Measurements from ENCODE around the gene SYNGR2.

Gene SYNGR2

DNA sequence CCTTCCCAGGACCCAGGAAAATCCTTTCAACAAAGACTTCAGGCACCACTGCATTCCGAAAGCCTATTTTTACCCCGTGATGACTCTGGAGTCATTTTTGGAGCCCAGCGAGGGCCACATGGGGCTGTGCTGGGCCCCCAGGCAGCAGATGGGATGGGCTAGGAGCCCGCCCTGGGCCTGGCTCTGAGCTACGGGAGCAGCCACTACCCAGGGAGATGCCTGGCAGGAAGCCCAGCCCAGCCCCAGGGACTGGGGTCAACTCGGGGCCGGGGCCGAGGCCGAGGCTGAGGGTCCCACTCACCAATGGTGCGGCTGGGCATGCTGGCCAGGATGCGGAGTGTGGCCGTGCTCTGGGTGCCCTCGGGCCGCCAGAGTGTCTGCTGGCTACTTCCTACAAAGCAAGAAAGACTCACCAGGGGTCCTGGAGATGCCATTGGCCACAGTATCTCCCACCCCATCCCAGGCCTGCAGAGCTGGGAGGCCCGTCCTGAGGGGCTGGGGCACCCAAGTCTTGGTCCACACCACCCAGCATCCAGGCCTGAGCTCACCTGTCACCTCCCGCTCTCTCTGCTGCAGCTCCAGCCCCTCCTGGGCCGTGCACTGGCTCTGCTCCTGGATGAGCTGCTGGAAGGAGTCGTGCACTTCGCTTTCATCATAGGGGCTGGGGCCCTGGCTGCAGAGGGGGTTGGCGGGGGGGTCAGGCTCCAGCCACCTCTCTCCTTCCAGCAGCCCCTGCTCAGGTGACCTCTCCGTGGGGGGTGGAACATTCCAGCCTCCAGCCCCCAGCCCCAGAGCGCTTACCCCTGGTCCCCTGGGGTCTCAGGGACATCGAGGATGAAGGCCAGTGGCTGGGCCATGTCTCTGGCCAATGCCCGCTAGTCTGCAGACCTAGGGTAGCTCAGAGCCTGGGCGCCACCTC lies 42.1 kb upstream of the SYNGR2 start:
- H3K23ac ChIP-seq (ENCODE audit: low read length in 2 of 2): no peak overlapping the region
- H2AK5ac ChIP-seq (ENCODE audit: low read length, severe bottlenecking): no peak overlapping the region
- H3K27ac ChIP-seq (ENCODE audit: low read length, poor library complexity, severe bottlenecking): no peak overlapping the region
- H4K91ac ChIP-seq (ENCODE audit: low read length): peak overlapping the region; percentile 47
- peak overlapping the region in 1 of 2 experiments; percentile 8 for H3K4me3 ChIP-seq (ENCODE audit: insufficient read depth in 1 of 2, low read depth in 1 of 2, low read length in 2 of 2)
- peaks cover 3 to 47% of the 10 kb centered on the region in 2 experiments for H3K27me3 ChIP-seq (ENCODE audit: control insufficient read depth in 1 of 2, insufficient read depth in 1 of 2, low read length in 2 of 2)
- H3K18ac ChIP-seq (ENCODE audit: low read depth in 1 of 2, low read length in 2 of 2): peak overlapping the region; percentile 18 to 47
- H3K36me3 ChIP-seq (ENCODE audit: control insufficient read depth in 1 of 2, insufficient read depth in 2 of 2, low read depth in 1 of 2, low read length in 2 of 2): peaks cover 0 to 52% of the 10 kb centered on the region in 2 experiments
- H3K9me3 ChIP-seq (ENCODE audit: control insufficient read depth, low read length): no peaks in the 10 kb centered on the region
- H2AFZ ChIP-seq (ENCODE audit: low read depth, low read length): no peak overlapping the region
- no peak overlapping the region for H3K14ac ChIP-seq (ENCODE audit: low read length in 2 of 2)
- no peak overlapping the region for H2BK12ac ChIP-seq (ENCODE audit: low read length in 2 of 2)
- peaks cover 28% of the 10 kb centered on the region for H3K79me1 ChIP-seq (replicated peaks; ENCODE audit: low read length, poor library complexity, severe bottlenecking)
- H3K4ac ChIP-seq (ENCODE audit: low read depth in 1 of 2, low read length in 2 of 2): peak overlapping the region in 1 of 2 experiments; percentile 3
- no peak overlapping the region for H2BK5ac ChIP-seq (ENCODE audit: low read depth, low read length, poor library complexity, severe bottlenecking)
- H2BK120ac ChIP-seq (ENCODE audit: low read depth, low read length): peak overlapping the region; percentile 9
- H2BK15ac ChIP-seq (ENCODE audit: low read depth, poor library complexity, severe bottlenecking): peak overlapping the region; percentile 30
- DNase-seq: no peak
- H3K9ac ChIP-seq (ENCODE audit: low read length): no peak overlapping the region
- 89% methylated on average over 25 of the region's 25 CpGs for WGBS
- no peak overlapping the region for H4K8ac ChIP-seq (ENCODE audit: low read length)
- H3K4me1 ChIP-seq (ENCODE audit: control insufficient read depth, insufficient read depth, low read depth, low read length): peaks cover 44% of the 10 kb centered on the region
- no peak overlapping the region for H3K4me2 ChIP-seq (ENCODE audit: low read length, poor library complexity, severe bottlenecking)

DNA sequence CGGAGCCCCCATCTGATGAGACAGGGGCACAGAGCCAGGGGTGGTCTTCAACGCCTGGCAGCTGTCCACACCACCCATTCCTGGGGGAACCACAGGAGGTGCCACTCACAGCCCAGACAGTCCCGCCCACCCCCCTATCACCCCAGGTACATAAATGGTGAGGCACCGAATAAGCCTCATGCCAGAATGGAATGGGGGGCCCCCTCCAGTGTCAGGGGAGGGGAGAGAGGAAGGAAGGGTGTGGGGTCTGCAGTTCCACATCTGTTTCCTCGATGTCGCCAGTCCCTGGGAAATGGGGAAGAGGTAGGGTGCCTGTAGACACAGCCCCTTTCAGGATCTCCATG lies 41.5 kb upstream of the SYNGR2 start:
- peak overlapping the region; percentile 56 for H4K91ac ChIP-seq (ENCODE audit: low read length)
- no peak overlapping the region for H3K27ac ChIP-seq (ENCODE audit: low read length, poor library complexity, severe bottlenecking)
- H2AK5ac ChIP-seq (ENCODE audit: low read length, severe bottlenecking): peak overlapping the region; percentile 17
- no peak overlapping the region for H3K23ac ChIP-seq (ENCODE audit: low read length in 2 of 2)
- H3K79me1 ChIP-seq (replicated peaks; ENCODE audit: low read length, poor library complexity, severe bottlenecking): peaks cover 22% of the 10 kb centered on the region
- no peak overlapping the region for H2BK12ac ChIP-seq (ENCODE audit: low read length in 2 of 2)
- H2BK120ac ChIP-seq (ENCODE audit: low read depth, low read length): no peak overlapping the region
- WGBS: 67% methylated on average over 4 of the region's 6 CpGs
- no peak overlapping the region for H3K4me3 ChIP-seq (ENCODE audit: insufficient read depth in 1 of 2, low read depth in 1 of 2, low read length in 2 of 2)
- H3K14ac ChIP-seq (ENCODE audit: low read length in 2 of 2): no peak overlapping the region
- no peak overlapping the region for H2AFZ ChIP-seq (ENCODE audit: low read depth, low read length)
- H3K18ac ChIP-seq (ENCODE audit: low read depth in 1 of 2, low read length in 2 of 2): peak overlapping the region; percentile 44 to 78
- H2BK15ac ChIP-seq (ENCODE audit: low read depth, poor library complexity, severe bottlenecking): peak overlapping the region; percentile 44
- peaks cover 47% of the 10 kb centered on the region for H3K4me1 ChIP-seq (ENCODE audit: control insufficient read depth, insufficient read depth, low read depth, low read length)
- H3K9ac ChIP-seq (ENCODE audit: low read length): no peak overlapping the region
- H2BK5ac ChIP-seq (ENCODE audit: low read depth, low read length, poor library complexity, severe bottlenecking): no peak overlapping the region
- H3K27me3 ChIP-seq (ENCODE audit: control insufficient read depth in 1 of 2, insufficient read depth in 1 of 2, low read length in 2 of 2): peaks cover 3 to 51% of the 10 kb centered on the region in 2 experiments
- H3K4me2 ChIP-seq (ENCODE audit: low read length, poor library complexity, severe bottlenecking): peak overlapping the region; percentile 72
- no peak for DNase-seq
- H3K9me3 ChIP-seq (ENCODE audit: control insufficient read depth, low read length): no peaks in the 10 kb centered on the region
- H3K36me3 ChIP-seq (ENCODE audit: control insufficient read depth in 1 of 2, insufficient read depth in 2 of 2, low read depth in 1 of 2, low read length in 2 of 2): peaks cover 0 to 46% of the 10 kb centered on the region in 2 experiments
- peak overlapping the region; percentile 3 to 77 for H3K4ac ChIP-seq (ENCODE audit: low read depth in 1 of 2, low read length in 2 of 2)
- H4K8ac ChIP-seq (ENCODE audit: low read length): peak overlapping the region; percentile 69

DNA sequence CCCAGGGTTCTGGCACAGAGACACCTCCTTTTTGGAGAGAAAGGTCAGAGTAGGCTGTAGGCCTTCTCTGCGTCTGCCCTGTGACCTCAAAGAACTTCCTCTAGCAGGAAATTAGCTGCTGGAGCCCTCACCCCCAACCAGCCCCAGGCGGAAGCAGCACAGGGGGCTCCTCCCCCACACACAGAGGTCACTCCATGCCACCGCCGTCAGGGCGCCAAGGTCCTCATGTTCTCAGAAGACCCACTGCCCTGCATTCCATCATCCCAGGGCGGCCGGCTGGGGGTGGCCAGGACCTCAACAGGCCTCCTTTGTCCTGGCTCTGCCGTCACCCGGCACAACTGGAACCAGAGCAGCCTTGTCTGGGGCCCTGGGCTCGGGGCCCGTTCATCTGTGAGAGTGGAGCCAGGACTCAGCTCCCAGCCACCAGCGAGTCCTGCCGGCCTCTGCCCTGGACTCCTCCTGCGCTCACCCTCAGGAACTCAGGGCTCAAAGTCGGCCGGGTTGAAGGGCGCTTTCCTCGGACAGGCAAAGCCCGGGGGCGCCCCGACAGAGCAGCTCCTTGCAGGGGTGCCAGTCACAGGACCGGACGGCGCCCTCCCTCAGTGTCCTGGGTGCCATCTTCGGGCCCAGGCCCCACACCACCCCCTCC lies 41.0 kb upstream of the SYNGR2 start:
- peak overlapping the region; percentile 92 for H4K91ac ChIP-seq (ENCODE audit: low read length)
- 10% methylated on average over 25 of the region's 25 CpGs for WGBS

More for the DNA sequence above, 41.0 kb upstream of the SYNGR2 start:
- Histone ChIP-seq H3K9ac (ENCODE audit: low read length) (no peak overlapping the region), H3K9me3 (ENCODE audit: control insufficient read depth, low read length) (no peaks in the 10 kb centered on the region), H3K79me1 (replicated peaks; ENCODE audit: low read length, poor library complexity, severe bottlenecking) (peaks cover 18% of the 10 kb centered on the region), H3K4me3 (ENCODE audit: insufficient read depth in 1 of 2, low read depth in 1 of 2, low read length in 2 of 2) (peak overlapping the region in 1 of 2 experiments; percentile 71), H3K18ac (ENCODE audit: low read depth in 1 of 2, low read length in 2 of 2) (peak overlapping the region; percentile 78 to 94), H4K8ac (ENCODE audit: low read length) (peak overlapping the region; percentile 90), H2BK12ac (ENCODE audit: low read length in 2 of 2) (peak overlapping the region; percentile 75 to 91), H3K4ac (ENCODE audit: low read depth in 1 of 2, low read length in 2 of 2) (peak overlapping the region; percentile 77 to 88), H2BK120ac (ENCODE audit: low read depth, low read length) (peak overlapping the region; percentile 91), H3K4me2 (ENCODE audit: low read length, poor library complexity, severe bottlenecking) (peak overlapping the region; percentile 72), H3K4me1 (ENCODE audit: control insufficient read depth, insufficient read depth, low read depth, low read length) (peaks cover 52% of the 10 kb centered on the region), H3K27me3 (ENCODE audit: control insufficient read depth in 1 of 2, insufficient read depth in 1 of 2, low read length in 2 of 2) (peaks cover 3 to 55% of the 10 kb centered on the region in 2 experiments), H2AK5ac (ENCODE audit: low read length, severe bottlenecking) (peak overlapping the region; percentile 17), H3K23ac (ENCODE audit: low read length in 2 of 2) (peak overlapping the region in 1 of 2 experiments; percentile 3), H3K27ac (ENCODE audit: low read length, poor library complexity, severe bottlenecking) (no peak overlapping the region), H2AFZ (ENCODE audit: low read depth, low read length) (no peak overlapping the region), H2BK15ac (ENCODE audit: low read depth, poor library complexity, severe bottlenecking) (peak overlapping the region; percentile 97), H3K36me3 (ENCODE audit: control insufficient read depth in 1 of 2, insufficient read depth in 2 of 2, low read depth in 1 of 2, low read length in 2 of 2) (peaks cover 0 to 41% of the 10 kb centered on the region in 2 experiments), H3K14ac (ENCODE audit: low read length in 2 of 2) (peak overlapping the region in 1 of 2 experiments; percentile 85), H2BK5ac (ENCODE audit: low read depth, low read length, poor library complexity, severe bottlenecking) (no peak overlapping the region)
- peak; percentile 45 for DNase-seq
